GM12878 (cell line): ENCODE results near the gene TAF9. TPM values are rescaled to one million over a fixed set of nuclear protein-coding genes. Genes with fewer than 3 reads are reported as not detected.

ENCODE experiments used
- ATAC-seq: fragments of 200-7000 bp; cut with Tn5 transposase; 3 replicates; pipeline ENCODE4 v1.9.1; 2020; ENCODE audit warnings: mild to moderate bottlenecking, moderate library complexity
- BruUV-seq: library from RNA; stranded (reverse); fragments of 400-500 nt; replicated peaks from 2 replicates; lab custom pipeline; 2021; lab: Mats Ljungman, UMichigan
- CTCF ChIA-PET: fragments of 300-600 bp; sonication (Branson Sonifier 250); formaldehyde crosslinking; extraction: SDS; loops from one replicate; lab custom pipeline; 2021; ENCODE audit warnings: inconsistent platforms; lab: Yijun Ruan, JAX
- POLR2A ChIA-PET: fragments of 350-600 bp; formaldehyde crosslinking; extraction: SDS; loops from one replicate; lab custom pipeline; 2021; ENCODE audit warnings: inconsistent platforms; lab: Charles Lee
- RAD21 ChIA-PET: fragments of 300-600 bp; sonication (Branson Sonifier 250); formaldehyde crosslinking; loops from one replicate; lab custom pipeline; 2023; ENCODE audit warnings: antibody characterized with exemption; ENCODE audit not compliant: unreplicated experiment; lab: Charles Lee
- SMC1A ChIA-PET: fragments of 300-600 bp; sonication (Branson Sonifier 250); formaldehyde crosslinking; loops from one replicate; lab custom pipeline; 2023; ENCODE audit not compliant: unreplicated experiment, uncharacterized antibody; lab: Charles Lee
- DNase-seq: peaks from one replicate; pipeline ENCODE4 v3.0.0-alpha.2; 2011; ENCODE audit warnings: low read depth, low spot score
- FAIRE-seq: peaks from 3 replicates; lab custom pipeline; 2011; peaks lifted over from hg19 to GRCh38; lab: Jason Lieb, UNC
- H2AFZ ChIP-seq: 2 replicates; pipeline ENCODE4 v1.6.0; 2011; ENCODE audit warnings: low read depth, low read length, control low read depth; ENCODE audit not compliant: control insufficient read depth
- H3K27ac ChIP-seq: 2 replicates; pipeline ENCODE4 v1.5.1; 2011; ENCODE audit warnings: control low read depth; ENCODE audit not compliant: control insufficient read depth, insufficient read depth
- H3K27me3 ChIP-seq, 2 experiments: replicated peaks in 1 of 2; 2 replicates each; pipeline versions ENCODE4 v1.6.0 to v1.6.1; 2011; ENCODE audit warnings: low read length in 1 of 2; ENCODE audit not compliant: control insufficient read depth in 2 of 2, insufficient read depth in 2 of 2
- H3K36me3 ChIP-seq, 2 experiments: 2 replicates each; pipeline ENCODE4 v1.5.1; 2011; ENCODE audit warnings: low read length in 1 of 2; ENCODE audit not compliant: control insufficient read depth in 2 of 2, insufficient read depth in 2 of 2
- H3K4me1 ChIP-seq: 2 replicates; pipeline ENCODE4 v1.6.1; 2011; ENCODE audit warnings: mild to moderate bottlenecking, low read length, moderate library complexity, mixed read lengths; ENCODE audit not compliant: control insufficient read depth, insufficient read depth
- H3K4me2 ChIP-seq: 2 replicates; pipeline ENCODE4 v1.6.0; 2011; ENCODE audit warnings: control low read depth; ENCODE audit not compliant: control insufficient read depth, insufficient read depth
- H3K4me3 ChIP-seq: fragments of 200-600 bp; sonication (generic); 2 replicates; pipeline ENCODE4 v1.5.1; 2016
- H3K79me2 ChIP-seq: 2 replicates; pipeline ENCODE4 v1.6.0; 2011; ENCODE audit warnings: low read length; ENCODE audit not compliant: control insufficient read depth, insufficient read depth
- H3K9ac ChIP-seq: 2 replicates; pipeline ENCODE4 v1.8.0; 2011; ENCODE audit warnings: low read length, control low read depth, mixed read lengths; ENCODE audit not compliant: control insufficient read depth, insufficient read depth
- H3K9me3 ChIP-seq: replicated peaks from 3 replicates; pipeline ENCODE4 v1.5.1; 2011; ENCODE audit warnings: mild to moderate bottlenecking, low read length; ENCODE audit not compliant: control insufficient read depth, insufficient read depth
- H4K20me1 ChIP-seq: 2 replicates; pipeline ENCODE4 v1.6.0; 2011; ENCODE audit not compliant: control insufficient read depth, insufficient read depth
- BHLHE40 ChIP-seq, 2 experiments: fragments of 450-650 bp in 1 of 2; IDR thresholded peaks; 2 replicates each; pipeline ENCODE4 v1.6.1; 2011 to 2017; ENCODE audit warnings: low read depth in 2 of 2, borderline replicate concordance in 1 of 2, improper control_type of control experiment in 1 of 2, low read length in 1 of 2, mild to moderate bottlenecking in 1 of 2
- BMI1 ChIP-seq: fragments of 450-650 bp; IDR thresholded peaks from 2 replicates; pipeline ENCODE4 v1.6.1; 2016; ENCODE audit warnings: mild to moderate bottlenecking, moderate library complexity, borderline replicate concordance
- CEBPZ ChIP-seq: fragments of 150-350 bp; IDR thresholded peaks from 2 replicates; pipeline ENCODE4 v1.6.1; 2016; ENCODE audit warnings: low read depth, low read length
- CHD1 ChIP-seq: IDR thresholded peaks from 2 replicates; pipeline ENCODE4 v1.6.1; 2012; ENCODE audit warnings: low read depth, low read length, improper control_type of control experiment
- CHD4 ChIP-seq: fragments of 200-600 bp; sonication (generic); IDR thresholded peaks from 2 replicates; pipeline ENCODE4 v1.6.1; 2016; ENCODE audit warnings: mild to moderate bottlenecking
- MLLT1 ChIP-seq: fragments of 450-650 bp; IDR thresholded peaks from 2 replicates; pipeline ENCODE4 v1.6.1; 2016; ENCODE audit warnings: mild to moderate bottlenecking
- MXI1 ChIP-seq: fragments of 150-350 bp; IDR thresholded peaks from 2 replicates; pipeline ENCODE4 v1.6.1; 2011; ENCODE audit warnings: low read depth, mild to moderate bottlenecking, inconsistent platforms, low read length, improper control_type of control experiment
- NFIC ChIP-seq: IDR thresholded peaks from 2 replicates; pipeline ENCODE4 v1.6.1; 2012; ENCODE audit warnings: low read depth, mild to moderate bottlenecking, inconsistent platforms, low read length, moderate library complexity
- PAX5 ChIP-seq: IDR thresholded peaks from 2 replicates; pipeline ENCODE4 v1.6.1; 2011; ENCODE audit warnings: low read depth, low read length, borderline replicate concordance
- RB1 ChIP-seq: fragments of 450-650 bp; formaldehyde crosslinking; IDR thresholded peaks from 2 replicates; pipeline ENCODE4 v1.6.1; 2017; ENCODE audit warnings: mild to moderate bottlenecking, borderline replicate concordance
- TAF1 ChIP-seq: IDR thresholded peaks from 2 replicates; pipeline ENCODE4 v1.6.1; 2011; ENCODE audit warnings: mild to moderate bottlenecking, low read depth, low read length, borderline replicate concordance
- ZNF217 ChIP-seq: fragments of 450-650 bp; IDR thresholded peaks from 2 replicates; pipeline ENCODE4 v1.6.1; 2017; ENCODE audit warnings: antibody characterized with exemption, mild to moderate bottlenecking
- in situ Hi-C: fragments of 300-500 bp; cut with MboI; formaldehyde crosslinking; loops from 9 replicates; pipeline ENCODE4 v1.14.3; 2018; ENCODE audit warnings: mixed read lengths
- intact Hi-C: fragments of 100-400 bp; cut with micrococcal nuclease; formaldehyde crosslinking; loops from one replicate; pipeline ENCODE4 v1.14.2; 2022; ENCODE audit not compliant: unreplicated experiment
- polyA plus RNA-seq, 11 experiments: library from polyadenylated mRNA; depleted of rRNA in 4 of 11; unstranded in 6 of 11; stranded (reverse) in 5 of 11; fragments of >200 nt; fragmentation: Nextera tagmentation in 4 of 11; fragmentation: Illumina TruSeq in 1 of 11; extraction: Ambion mirVana in 4 of 11; extraction: Trizol in 1 of 11; gene quantifications; 1 replicate in 1 of 11; 2 replicates in 10 of 11; pipeline versions ENCODE4 v1.2.1 to v1.2.3, GENCODE V29; 2011 to 2016; ENCODE audit warnings: inconsistent platforms in 2 of 11, missing spikeins in 2 of 11, low read depth in 1 of 11
- total RNA-seq, 4 experiments: library from RNA; depleted of rRNA in 3 of 4; stranded (reverse); fragments of >200 nt in 3 of 4; fragmentation: Illumina TruSeq in 1 of 4; extraction: Trizol in 1 of 4; gene quantifications; 2 replicates each; pipeline versions ENCODE4 v1.2.1 to v1.2.3, GENCODE V29; 2013 to 2021
- TF ChIP-seq, protein P1 (sequence below): fragments of 450-650 bp; IDR thresholded peaks from 2 replicates; pipeline ENCODE4 v1.6.1; 2016; ENCODE audit warnings: mild to moderate bottlenecking, moderate library complexity, borderline replicate concordance
- TF ChIP-seq, protein P2 (sequence below): IDR thresholded peaks from 2 replicates; pipeline ENCODE4 v1.6.1; 2012; ENCODE audit warnings: low read depth, low read length, improper control_type of control experiment
- TF ChIP-seq, protein P3 (sequence below): IDR thresholded peaks from 2 replicates; pipeline ENCODE4 v1.6.1; 2011; ENCODE audit warnings: borderline replicate concordance, low read depth, mild to moderate bottlenecking, moderate library complexity, mixed read lengths, low read length; ENCODE audit not compliant: insufficient read depth; ENCODE audit errors: extremely low read length

The TAF9 gene
- total and polyA plus RNA-seq, 10 of the 15 experiments (the other 5 are each of a cell fraction or from before 2014, with no cell fraction given): 64.4 to 318 (median 150) TPM

GRCh38 chr5:69378376-69378775 is 9.1 kb upstream of the TAF9 start:
- ChIA-PET POLR2A (no interaction called here), CTCF (no interaction called here), SMC1A (interaction anchor here (1.1 to 1.5 kb wide), 2 partner anchors 10 to 17 kb away, joined by 3 to 5 read pairs; no protein-coding TSS in a partner anchor), RAD21 (no interaction called here)
- H2AFZ ChIP-seq: no peak overlapping the region
- H3K27me3 ChIP-seq: no peaks in the 10 kb centered on the region
- FAIRE-seq (no peak), DNase-seq (no peak), ATAC-seq (no peak)
- H3K4me3 ChIP-seq: no peak overlapping the region
- H3K9me3 ChIP-seq: no peaks in the 10 kb centered on the region
- no peak overlapping the region for H3K27ac ChIP-seq
- BruUV-seq: no TSS peak
- H3K9ac ChIP-seq: no peak overlapping the region
- intact Hi-C loops (loop anchor here (10.0 kb wide), 2 partner anchors 56 to 116 kb away; partner anchors contain the start of gene OCLN), in situ Hi-C loops (no loop called here)
- H3K4me1 ChIP-seq: peaks cover 12% of the 10 kb centered on the region
- H3K4me2 ChIP-seq: no peak overlapping the region
- peaks cover 18% of the 10 kb centered on the region for H3K79me2 ChIP-seq
- H4K20me1 ChIP-seq: no peaks in the 10 kb centered on the region
- H3K36me3 ChIP-seq: peaks cover 4 to 17% of the 10 kb centered on the region in 2 experiments; a peak in 3 of 4 replicates
- TF ChIP-seq, protein P1, sequence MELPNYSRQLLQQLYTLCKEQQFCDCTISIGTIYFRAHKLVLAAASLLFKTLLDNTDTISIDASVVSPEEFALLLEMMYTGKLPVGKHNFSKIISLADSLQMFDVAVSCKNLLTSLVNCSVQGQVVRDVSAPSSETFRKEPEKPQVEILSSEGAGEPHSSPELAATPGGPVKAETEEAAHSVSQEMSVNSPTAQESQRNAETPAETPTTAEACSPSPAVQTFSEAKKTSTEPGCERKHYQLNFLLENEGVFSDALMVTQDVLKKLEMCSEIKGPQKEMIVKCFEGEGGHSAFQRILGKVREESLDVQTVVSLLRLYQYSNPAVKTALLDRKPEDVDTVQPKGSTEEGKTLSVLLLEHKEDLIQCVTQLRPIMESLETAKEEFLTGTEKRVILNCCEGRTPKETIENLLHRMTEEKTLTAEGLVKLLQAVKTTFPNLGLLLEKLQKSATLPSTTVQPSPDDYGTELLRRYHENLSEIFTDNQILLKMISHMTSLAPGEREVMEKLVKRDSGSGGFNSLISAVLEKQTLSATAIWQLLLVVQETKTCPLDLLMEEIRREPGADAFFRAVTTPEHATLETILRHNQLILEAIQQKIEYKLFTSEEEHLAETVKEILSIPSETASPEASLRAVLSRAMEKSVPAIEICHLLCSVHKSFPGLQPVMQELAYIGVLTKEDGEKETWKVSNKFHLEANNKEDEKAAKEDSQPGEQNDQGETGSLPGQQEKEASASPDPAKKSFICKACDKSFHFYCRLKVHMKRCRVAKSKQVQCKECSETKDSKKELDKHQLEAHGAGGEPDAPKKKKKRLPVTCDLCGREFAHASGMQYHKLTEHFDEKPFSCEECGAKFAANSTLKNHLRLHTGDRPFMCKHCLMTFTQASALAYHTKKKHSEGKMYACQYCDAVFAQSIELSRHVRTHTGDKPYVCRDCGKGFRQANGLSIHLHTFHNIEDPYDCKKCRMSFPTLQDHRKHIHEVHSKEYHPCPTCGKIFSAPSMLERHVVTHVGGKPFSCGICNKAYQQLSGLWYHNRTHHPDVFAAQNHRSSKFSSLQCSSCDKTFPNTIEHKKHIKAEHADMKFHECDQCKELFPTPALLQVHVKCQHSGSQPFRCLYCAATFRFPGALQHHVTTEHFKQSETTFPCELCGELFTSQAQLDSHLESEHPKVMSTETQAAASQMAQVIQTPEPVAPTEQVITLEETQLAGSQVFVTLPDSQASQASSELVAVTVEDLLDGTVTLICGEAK: no peak
- TF ChIP-seq, protein P2, sequence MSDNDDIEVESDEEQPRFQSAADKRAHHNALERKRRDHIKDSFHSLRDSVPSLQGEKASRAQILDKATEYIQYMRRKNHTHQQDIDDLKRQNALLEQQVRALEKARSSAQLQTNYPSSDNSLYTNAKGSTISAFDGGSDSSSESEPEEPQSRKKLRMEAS: no peak
- TF ChIP-seq BMI1 (no peak), MLLT1 (no peak), CEBPZ (no peak), RB1 (no peak), NFIC (no peak), ZNF217 (no peak), CHD1 (no peak), CHD4 (no peak), TAF1 (no peak), BHLHE40 (IDR thresholded peaks at IDR 0.05; ENCODE audit: borderline replicate concordance in 1 of 2, low read depth in 2 of 2, low read length in 1 of 2) (no peak), MXI1 (no peak), PAX5 (no peak)
- TF ChIP-seq, protein P3, sequence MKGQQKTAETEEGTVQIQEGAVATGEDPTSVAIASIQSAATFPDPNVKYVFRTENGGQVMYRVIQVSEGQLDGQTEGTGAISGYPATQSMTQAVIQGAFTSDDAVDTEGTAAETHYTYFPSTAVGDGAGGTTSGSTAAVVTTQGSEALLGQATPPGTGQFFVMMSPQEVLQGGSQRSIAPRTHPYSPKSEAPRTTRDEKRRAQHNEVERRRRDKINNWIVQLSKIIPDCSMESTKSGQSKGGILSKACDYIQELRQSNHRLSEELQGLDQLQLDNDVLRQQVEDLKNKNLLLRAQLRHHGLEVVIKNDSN: no peak
